ENCODE data around the gene KRT31. TPM values are rescaled to one million over a fixed set of nuclear protein-coding genes. Genes with fewer than 3 reads are reported as not detected.

The KRT31 gene
- total RNA-seq, 1 experiment from 2014 or later = not detected

GRCh38 chr17:41416479-41416878 lies 19.1 kb upstream of the KRT31 start (continued):
- TF ChIP-seq GRHL2 (CRISPR knock-in tag; IDR thresholded peaks at IDR 0.05; ENCODE audit: insufficient replicate concordance, severe bottlenecking) = no peak

DNA sequence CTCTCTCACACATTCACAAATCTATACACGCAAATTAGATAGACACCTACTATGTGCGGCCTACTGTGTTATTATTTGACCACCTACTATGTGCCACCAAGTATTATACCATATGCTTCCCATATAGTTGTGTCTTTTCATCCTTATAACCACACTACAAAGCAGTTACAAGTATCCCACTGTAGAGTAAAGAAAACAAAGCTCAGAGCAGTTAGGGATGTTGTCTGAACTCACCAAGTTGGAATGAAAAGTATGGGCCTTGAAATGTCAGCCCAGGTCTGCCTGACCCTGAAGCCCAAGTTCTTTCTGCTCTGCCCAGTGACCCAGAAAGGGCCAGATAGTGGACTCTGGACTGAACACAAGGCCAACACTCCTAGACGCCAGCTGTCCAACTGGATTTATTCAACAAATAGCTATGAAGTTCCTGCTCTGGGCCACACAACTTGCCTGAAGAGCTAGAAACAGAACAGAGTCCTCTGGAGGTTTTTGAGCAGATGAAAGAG lies 18.5 kb upstream of the KRT31 start:
- POLR2A ChIA-PET = no interaction called here
- Mint-ChIP-seq H3K9me3 (no peaks in the 10 kb centered on the region), H3K27ac (no peak overlapping the region), H3K36me3 (no peaks in the 10 kb centered on the region), H3K4me1 (peaks cover 28% of the 10 kb centered on the region), H3K4me3 (no peak overlapping the region), H3K27me3 (ENCODE audit: low read depth) (no peaks in the 10 kb centered on the region)
- CTCF ChIA-PET = interaction anchor here (2.3 to 3.8 kb wide), 2 partner anchors 93 to 133 kb away, joined by 9 to 63 read pairs; no protein-coding TSS in a partner anchor
- peak; percentile 23; the same call in 1 of the 2 replicates for TF ChIP-seq GABPB1 (CRISPR knock-in tag; IDR thresholded peaks at IDR 0.05)
- no peak for TF ChIP-seq HMGA2 (CRISPR knock-in tag; IDR thresholded peaks at IDR 0.05)
- DNase-seq (ENCODE audit: low spot score) (no peak), ATAC-seq (no peak)

- ChIA-PET POLR2A (no interaction called here), CTCF (interaction anchor here (3.8 kb wide), 1 partner anchor 134 kb away, joined by 63 read pairs; no protein-coding TSS in a partner anchor)
- Mint-ChIP-seq H3K36me3 (no peaks in the 10 kb centered on the region), H3K4me3 (no peak overlapping the region), H3K9me3 (no peaks in the 10 kb centered on the region), H3K27ac (no peak overlapping the region), H3K4me1 (peaks cover 28% of the 10 kb centered on the region), H3K27me3 (ENCODE audit: low read depth) (no peaks in the 10 kb centered on the region)
- TF ChIP-seq, protein P1, sequence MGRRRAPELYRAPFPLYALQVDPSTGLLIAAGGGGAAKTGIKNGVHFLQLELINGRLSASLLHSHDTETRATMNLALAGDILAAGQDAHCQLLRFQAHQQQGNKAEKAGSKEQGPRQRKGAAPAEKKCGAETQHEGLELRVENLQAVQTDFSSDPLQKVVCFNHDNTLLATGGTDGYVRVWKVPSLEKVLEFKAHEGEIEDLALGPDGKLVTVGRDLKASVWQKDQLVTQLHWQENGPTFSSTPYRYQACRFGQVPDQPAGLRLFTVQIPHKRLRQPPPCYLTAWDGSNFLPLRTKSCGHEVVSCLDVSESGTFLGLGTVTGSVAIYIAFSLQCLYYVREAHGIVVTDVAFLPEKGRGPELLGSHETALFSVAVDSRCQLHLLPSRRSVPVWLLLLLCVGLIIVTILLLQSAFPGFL (CRISPR knock-in tag; IDR thresholded peaks at IDR 0.05; ENCODE audit: borderline replicate concordance) = no peak
- TF ChIP-seq PRRX2 (CRISPR knock-in tag; IDR thresholded peaks at IDR 0.05) = no peak
- TF ChIP-seq ATF1 (CRISPR knock-in tag; IDR thresholded peaks at IDR 0.05) = no peak
- no peak for TF ChIP-seq SMAD4 (CRISPR knock-in tag; IDR thresholded peaks at IDR 0.05)
- TF ChIP-seq ATF3 (CRISPR knock-in tag; conservative IDR thresholded peaks at IDR 0.05) = no peak
- no peak for TF ChIP-seq FOXK1 (CRISPR knock-in tag; IDR thresholded peaks at IDR 0.05)
- no peak for TF ChIP-seq ELF4 (CRISPR knock-in tag; IDR thresholded peaks at IDR 0.05; ENCODE audit: low read depth)
- TF ChIP-seq TEAD1 (CRISPR knock-in tag; IDR thresholded peaks at IDR 0.05) = no peak
- TF ChIP-seq, protein P2, sequence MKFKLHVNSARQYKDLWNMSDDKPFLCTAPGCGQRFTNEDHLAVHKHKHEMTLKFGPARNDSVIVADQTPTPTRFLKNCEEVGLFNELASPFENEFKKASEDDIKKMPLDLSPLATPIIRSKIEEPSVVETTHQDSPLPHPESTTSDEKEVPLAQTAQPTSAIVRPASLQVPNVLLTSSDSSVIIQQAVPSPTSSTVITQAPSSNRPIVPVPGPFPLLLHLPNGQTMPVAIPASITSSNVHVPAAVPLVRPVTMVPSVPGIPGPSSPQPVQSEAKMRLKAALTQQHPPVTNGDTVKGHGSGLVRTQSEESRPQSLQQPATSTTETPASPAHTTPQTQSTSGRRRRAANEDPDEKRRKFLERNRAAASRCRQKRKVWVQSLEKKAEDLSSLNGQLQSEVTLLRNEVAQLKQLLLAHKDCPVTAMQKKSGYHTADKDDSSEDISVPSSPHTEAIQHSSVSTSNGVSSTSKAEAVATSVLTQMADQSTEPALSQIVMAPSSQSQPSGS (CRISPR knock-in tag; IDR thresholded peaks at IDR 0.05; ENCODE audit: borderline replicate concordance, low read depth) = no peak
- ATAC-seq = no peak
- no peak for DNase-seq (ENCODE audit: low spot score)
Observed at GRCh38 chr17:41415411-41415810, 18.0 kb upstream of the KRT31 start.

DNA sequence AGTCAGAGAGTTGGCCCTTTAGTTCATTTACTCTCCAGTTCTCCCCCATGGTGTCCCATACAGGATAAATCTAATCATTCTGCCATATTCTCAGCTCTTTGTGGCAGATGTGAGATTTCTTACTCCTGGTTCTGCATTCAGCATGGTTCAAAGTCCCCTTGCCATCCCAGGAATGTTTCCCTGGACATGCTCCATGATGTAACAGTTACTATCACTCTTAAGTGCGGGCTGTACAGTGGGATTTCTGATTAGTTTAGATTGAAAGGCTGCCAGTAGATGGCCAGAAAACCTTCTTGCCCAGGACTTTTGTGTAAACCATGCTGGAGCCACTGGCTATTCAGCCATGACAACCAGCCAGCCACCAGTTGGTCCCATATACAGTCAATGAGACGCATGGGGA lies 16.6 kb upstream of the KRT31 start:
- ChIA-PET CTCF (interaction anchor here (0.7 to 3.6 kb wide), 7 partner anchors 11 to 551 kb away, joined by 3 to 23 read pairs (median 4); no protein-coding TSS in a partner anchor), POLR2A (no interaction called here)
- H3K9me3 Mint-ChIP-seq = no peaks in the 10 kb centered on the region
- TF ChIP-seq ZNF423 (CRISPR knock-in tag; IDR thresholded peaks at IDR 0.05) (no peak), ERG (CRISPR knock-in tag; IDR thresholded peaks at IDR 0.05) (no peak), SP1 (CRISPR knock-in tag; conservative IDR thresholded peaks at IDR 0.05) (no peak), RORB (CRISPR knock-in tag; IDR thresholded peaks at IDR 0.05) (no peak), NR2C2 (CRISPR knock-in tag; IDR thresholded peaks at IDR 0.05) (no peak), ZNF121 (CRISPR knock-in tag; IDR thresholded peaks at IDR 0.05) (no peak), USF1 (CRISPR knock-in tag; IDR thresholded peaks at IDR 0.05) (no peak)
- TF ChIP-seq, protein P3, sequence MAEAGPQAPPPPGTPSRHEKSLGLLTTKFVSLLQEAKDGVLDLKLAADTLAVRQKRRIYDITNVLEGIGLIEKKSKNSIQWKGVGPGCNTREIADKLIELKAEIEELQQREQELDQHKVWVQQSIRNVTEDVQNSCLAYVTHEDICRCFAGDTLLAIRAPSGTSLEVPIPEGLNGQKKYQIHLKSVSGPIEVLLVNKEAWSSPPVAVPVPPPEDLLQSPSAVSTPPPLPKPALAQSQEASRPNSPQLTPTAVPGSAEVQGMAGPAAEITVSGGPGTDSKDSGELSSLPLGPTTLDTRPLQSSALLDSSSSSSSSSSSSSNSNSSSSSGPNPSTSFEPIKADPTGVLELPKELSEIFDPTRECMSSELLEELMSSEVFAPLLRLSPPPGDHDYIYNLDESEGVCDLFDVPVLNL (CRISPR knock-in tag; IDR thresholded peaks at IDR 0.05; ENCODE audit: borderline replicate concordance, low read depth) = no peak
- TF ChIP-seq, protein P4, sequence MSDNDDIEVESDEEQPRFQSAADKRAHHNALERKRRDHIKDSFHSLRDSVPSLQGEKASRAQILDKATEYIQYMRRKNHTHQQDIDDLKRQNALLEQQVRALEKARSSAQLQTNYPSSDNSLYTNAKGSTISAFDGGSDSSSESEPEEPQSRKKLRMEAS (CRISPR knock-in tag; IDR thresholded peaks at IDR 0.05) = no peak
- TF ChIP-seq, protein P5, sequence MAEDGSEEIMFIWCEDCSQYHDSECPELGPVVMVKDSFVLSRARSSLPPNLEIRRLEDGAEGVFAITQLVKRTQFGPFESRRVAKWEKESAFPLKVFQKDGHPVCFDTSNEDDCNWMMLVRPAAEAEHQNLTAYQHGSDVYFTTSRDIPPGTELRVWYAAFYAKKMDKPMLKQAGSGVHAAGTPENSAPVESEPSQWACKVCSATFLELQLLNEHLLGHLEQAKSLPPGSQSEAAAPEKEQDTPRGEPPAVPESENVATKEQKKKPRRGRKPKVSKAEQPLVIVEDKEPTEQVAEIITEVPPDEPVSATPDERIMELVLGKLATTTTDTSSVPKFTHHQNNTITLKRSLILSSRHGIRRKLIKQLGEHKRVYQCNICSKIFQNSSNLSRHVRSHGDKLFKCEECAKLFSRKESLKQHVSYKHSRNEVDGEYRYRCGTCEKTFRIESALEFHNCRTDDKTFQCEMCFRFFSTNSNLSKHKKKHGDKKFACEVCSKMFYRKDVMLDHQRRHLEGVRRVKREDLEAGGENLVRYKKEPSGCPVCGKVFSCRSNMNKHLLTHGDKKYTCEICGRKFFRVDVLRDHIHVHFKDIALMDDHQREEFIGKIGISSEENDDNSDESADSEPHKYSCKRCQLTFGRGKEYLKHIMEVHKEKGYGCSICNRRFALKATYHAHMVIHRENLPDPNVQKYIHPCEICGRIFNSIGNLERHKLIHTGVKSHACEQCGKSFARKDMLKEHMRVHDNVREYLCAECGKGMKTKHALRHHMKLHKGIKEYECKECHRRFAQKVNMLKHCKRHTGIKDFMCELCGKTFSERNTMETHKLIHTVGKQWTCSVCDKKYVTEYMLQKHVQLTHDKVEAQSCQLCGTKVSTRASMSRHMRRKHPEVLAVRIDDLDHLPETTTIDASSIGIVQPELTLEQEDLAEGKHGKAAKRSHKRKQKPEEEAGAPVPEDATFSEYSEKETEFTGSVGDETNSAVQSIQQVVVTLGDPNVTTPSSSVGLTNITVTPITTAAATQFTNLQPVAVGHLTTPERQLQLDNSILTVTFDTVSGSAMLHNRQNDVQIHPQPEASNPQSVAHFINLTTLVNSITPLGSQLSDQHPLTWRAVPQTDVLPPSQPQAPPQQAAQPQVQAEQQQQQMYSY (CRISPR knock-in tag; IDR thresholded peaks at IDR 0.05) = no peak

More for the DNA sequence above, 16.6 kb upstream of the KRT31 start:
- Mint-ChIP-seq H3K36me3 (no peaks in the 10 kb centered on the region), H3K27me3 (ENCODE audit: low read depth) (no peaks in the 10 kb centered on the region), H3K4me1 (peaks cover 28% of the 10 kb centered on the region), H3K4me3 (no peak overlapping the region), H3K27ac (no peak overlapping the region)
- DNase-seq (ENCODE audit: low spot score) (no peak), ATAC-seq (no peak)
